OCI-LY3 (cell line): ENCODE measurements around the gene OR2F1.

Experiments used
- CTCF ChIP-seq: fragments of 200-600, 300-600 bp; sonication (generic); IDR thresholded peaks from 2 replicates; pipeline ENCODE4 v1.5.1; 2014; ENCODE audit warnings: antibody characterized with exemption, low read length, low read depth
- EZH2phosphoT487 ChIP-seq: fragments of 200-600 bp; shearing (Covaris generic); IDR thresholded peaks from 2 replicates; pipeline ENCODE4 v1.6.1; 2018; ENCODE audit warnings: antibody characterized with exemption, mixed run types, low read depth

- no peak for TF ChIP-seq CTCF
- no peak for TF ChIP-seq EZH2phosphoT487
These were observed 25.3 kb upstream of the OR2F1 start for GRCh38 chr7:143929224-143929920.
